ENCODE results near the gene RALGAPA2. TPM values are rescaled to one million over a fixed set of nuclear protein-coding genes. Genes with fewer than 3 reads are reported as not detected.

The RALGAPA2 gene
- polyA plus RNA-seq, 1 donor from 2014 or later, result 21.8 TPM

DNA sequence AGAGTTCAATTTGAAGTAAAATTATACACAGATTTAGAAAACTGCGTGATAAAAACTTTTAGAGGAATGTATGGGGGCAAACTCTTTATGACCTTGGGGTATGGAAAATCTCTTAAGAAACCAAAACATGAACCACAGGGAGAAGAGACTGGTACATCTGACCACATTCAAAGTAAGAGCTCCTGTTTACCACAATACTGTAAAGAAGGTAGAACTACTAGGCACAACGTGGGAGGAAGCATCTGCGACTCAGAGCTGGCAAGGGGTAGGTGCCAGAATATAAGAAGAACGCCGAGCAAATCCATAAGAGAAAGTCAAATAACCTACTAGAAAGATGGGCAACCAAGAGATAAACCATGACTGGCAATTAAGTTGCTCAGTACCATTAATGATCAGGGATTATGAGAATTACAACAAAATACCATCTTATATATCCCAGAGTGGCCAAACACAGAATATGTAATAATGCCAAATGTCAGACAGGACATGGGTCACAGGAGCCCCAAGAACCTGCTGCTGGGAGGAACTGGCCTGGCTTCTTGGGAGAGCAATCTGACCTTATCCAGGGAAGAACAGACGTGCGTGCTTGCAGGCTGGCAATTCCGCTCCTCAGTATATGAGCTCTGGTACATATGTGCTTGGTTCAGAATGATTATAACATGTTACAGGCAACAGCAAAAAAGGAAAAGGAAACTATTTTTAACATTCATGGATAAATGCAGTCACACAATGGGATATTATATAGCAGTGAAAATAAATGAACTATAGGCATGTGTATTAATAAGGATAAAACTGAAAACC, 294.4 kb downstream of the RALGAPA2 start:
- no peaks in the 10 kb centered on the region for H3K9me3 ChIP-seq (ENCODE audit: low read length)
- H3K4me3 ChIP-seq (ENCODE audit: low read length), result no peak overlapping the region
- no peak overlapping the region for H2AFZ ChIP-seq (ENCODE audit: low read depth, low read length)
- H3K36me3 ChIP-seq (ENCODE audit: insufficient read depth, low read length), result no peaks in the 10 kb centered on the region
- H3K27me3 ChIP-seq (ENCODE audit: insufficient read depth, low read depth, low read length), result no peaks in the 10 kb centered on the region
- no peak overlapping the region for H3K27ac ChIP-seq (ENCODE audit: low read length)
- no peak overlapping the region for H3K4me2 ChIP-seq (ENCODE audit: low read length)
- H3F3A ChIP-seq (ENCODE audit: insufficient read depth, low read length, poor library complexity, severe bottlenecking), result peaks cover 3% of the 10 kb centered on the region
- H3K9me2 ChIP-seq (ENCODE audit: insufficient read depth, low read length), result no peaks in the 10 kb centered on the region
- H4K20me1 ChIP-seq (ENCODE audit: insufficient read depth), result no peaks in the 10 kb centered on the region
- TF ChIP-seq, protein P1, sequence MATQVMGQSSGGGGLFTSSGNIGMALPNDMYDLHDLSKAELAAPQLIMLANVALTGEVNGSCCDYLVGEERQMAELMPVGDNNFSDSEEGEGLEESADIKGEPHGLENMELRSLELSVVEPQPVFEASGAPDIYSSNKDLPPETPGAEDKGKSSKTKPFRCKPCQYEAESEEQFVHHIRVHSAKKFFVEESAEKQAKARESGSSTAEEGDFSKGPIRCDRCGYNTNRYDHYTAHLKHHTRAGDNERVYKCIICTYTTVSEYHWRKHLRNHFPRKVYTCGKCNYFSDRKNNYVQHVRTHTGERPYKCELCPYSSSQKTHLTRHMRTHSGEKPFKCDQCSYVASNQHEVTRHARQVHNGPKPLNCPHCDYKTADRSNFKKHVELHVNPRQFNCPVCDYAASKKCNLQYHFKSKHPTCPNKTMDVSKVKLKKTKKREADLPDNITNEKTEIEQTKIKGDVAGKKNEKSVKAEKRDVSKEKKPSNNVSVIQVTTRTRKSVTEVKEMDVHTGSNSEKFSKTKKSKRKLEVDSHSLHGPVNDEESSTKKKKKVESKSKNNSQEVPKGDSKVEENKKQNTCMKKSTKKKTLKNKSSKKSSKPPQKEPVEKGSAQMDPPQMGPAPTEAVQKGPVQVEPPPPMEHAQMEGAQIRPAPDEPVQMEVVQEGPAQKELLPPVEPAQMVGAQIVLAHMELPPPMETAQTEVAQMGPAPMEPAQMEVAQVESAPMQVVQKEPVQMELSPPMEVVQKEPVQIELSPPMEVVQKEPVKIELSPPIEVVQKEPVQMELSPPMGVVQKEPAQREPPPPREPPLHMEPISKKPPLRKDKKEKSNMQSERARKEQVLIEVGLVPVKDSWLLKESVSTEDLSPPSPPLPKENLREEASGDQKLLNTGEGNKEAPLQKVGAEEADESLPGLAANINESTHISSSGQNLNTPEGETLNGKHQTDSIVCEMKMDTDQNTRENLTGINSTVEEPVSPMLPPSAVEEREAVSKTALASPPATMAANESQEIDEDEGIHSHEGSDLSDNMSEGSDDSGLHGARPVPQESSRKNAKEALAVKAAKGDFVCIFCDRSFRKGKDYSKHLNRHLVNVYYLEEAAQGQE (IDR thresholded peaks at IDR 0.05; ENCODE audit: borderline replicate concordance), result no peak
- TF ChIP-seq, protein P2, sequence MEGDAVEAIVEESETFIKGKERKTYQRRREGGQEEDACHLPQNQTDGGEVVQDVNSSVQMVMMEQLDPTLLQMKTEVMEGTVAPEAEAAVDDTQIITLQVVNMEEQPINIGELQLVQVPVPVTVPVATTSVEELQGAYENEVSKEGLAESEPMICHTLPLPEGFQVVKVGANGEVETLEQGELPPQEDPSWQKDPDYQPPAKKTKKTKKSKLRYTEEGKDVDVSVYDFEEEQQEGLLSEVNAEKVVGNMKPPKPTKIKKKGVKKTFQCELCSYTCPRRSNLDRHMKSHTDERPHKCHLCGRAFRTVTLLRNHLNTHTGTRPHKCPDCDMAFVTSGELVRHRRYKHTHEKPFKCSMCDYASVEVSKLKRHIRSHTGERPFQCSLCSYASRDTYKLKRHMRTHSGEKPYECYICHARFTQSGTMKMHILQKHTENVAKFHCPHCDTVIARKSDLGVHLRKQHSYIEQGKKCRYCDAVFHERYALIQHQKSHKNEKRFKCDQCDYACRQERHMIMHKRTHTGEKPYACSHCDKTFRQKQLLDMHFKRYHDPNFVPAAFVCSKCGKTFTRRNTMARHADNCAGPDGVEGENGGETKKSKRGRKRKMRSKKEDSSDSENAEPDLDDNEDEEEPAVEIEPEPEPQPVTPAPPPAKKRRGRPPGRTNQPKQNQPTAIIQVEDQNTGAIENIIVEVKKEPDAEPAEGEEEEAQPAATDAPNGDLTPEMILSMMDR (IDR thresholded peaks at IDR 0.05; ENCODE audit: poor library complexity, severe bottlenecking), result no peak
- TF ChIP-seq EP300 (conservative IDR thresholded peaks at IDR 0.05; ENCODE audit: poor library complexity, severe bottlenecking), result no peak
- TF ChIP-seq RAD21 (conservative IDR thresholded peaks at IDR 0.05), result no peak
- no peak for TF ChIP-seq POLR2AphosphoS5 (IDR thresholded peaks at IDR 0.05)
- TF ChIP-seq TAF1 (IDR thresholded peaks at IDR 0.05; ENCODE audit: low read depth), result no peak
- no peak for TF ChIP-seq MXI1 (conservative IDR thresholded peaks at IDR 0.05; ENCODE audit: poor library complexity, severe bottlenecking)
- no peak for TF ChIP-seq SMC3 (conservative IDR thresholded peaks at IDR 0.05; ENCODE audit: poor library complexity)
- TF ChIP-seq EZH2 (IDR thresholded peaks at IDR 0.05; ENCODE audit: borderline replicate concordance, insufficient read depth, low read length, poor library complexity, severe bottlenecking), result no peak
- H3K79me2 ChIP-seq (replicated peaks; ENCODE audit: insufficient read depth, low read length), result no peaks in the 10 kb centered on the region
- no peak overlapping the region for H3K9ac ChIP-seq (ENCODE audit: low read length)

DNA sequence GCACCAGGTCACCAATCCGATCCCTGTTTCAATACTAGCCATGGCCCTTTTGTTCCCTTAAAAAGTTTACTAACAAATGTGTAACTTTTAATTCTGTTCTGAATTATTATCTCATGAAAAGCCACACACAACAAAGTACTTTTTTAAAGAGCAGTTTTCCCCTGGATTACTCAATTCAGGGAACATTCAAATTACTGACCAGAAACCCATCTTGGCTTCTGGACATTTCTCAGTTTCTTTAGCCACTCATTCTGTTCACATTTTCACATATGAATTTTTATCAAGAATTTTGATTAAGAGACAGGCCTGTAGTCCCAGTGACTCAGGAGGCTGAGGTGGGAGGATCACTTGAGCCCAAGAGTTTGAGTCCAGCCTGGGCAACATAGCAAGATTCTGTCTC, 297.1 kb downstream of the RALGAPA2 start:
- H3F3A ChIP-seq (ENCODE audit: insufficient read depth, low read length, poor library complexity, severe bottlenecking), result peaks cover 6% of the 10 kb centered on the region
- H3K27me3 ChIP-seq (ENCODE audit: insufficient read depth, low read depth, low read length), result no peaks in the 10 kb centered on the region
- no peak overlapping the region for H3K9ac ChIP-seq (ENCODE audit: low read length)
- H3K4me3 ChIP-seq (ENCODE audit: low read length), result no peak overlapping the region
- no peaks in the 10 kb centered on the region for H3K36me3 ChIP-seq (ENCODE audit: insufficient read depth, low read length)
- no peak overlapping the region for H3K27ac ChIP-seq (ENCODE audit: low read length)
- H2AFZ ChIP-seq (ENCODE audit: low read depth, low read length), result no peak overlapping the region
- no peaks in the 10 kb centered on the region for H3K9me2 ChIP-seq (ENCODE audit: insufficient read depth, low read length)
- TF ChIP-seq MXI1 (conservative IDR thresholded peaks at IDR 0.05; ENCODE audit: poor library complexity, severe bottlenecking) (no peak), EP300 (conservative IDR thresholded peaks at IDR 0.05; ENCODE audit: poor library complexity, severe bottlenecking) (no peak)
- TF ChIP-seq, protein P1 (IDR thresholded peaks at IDR 0.05; ENCODE audit: borderline replicate concordance), result no peak
- H3K4me2 ChIP-seq (ENCODE audit: low read length), result no peak overlapping the region
- no peaks in the 10 kb centered on the region for H3K79me2 ChIP-seq (replicated peaks; ENCODE audit: insufficient read depth, low read length)
- H3K9me3 ChIP-seq (ENCODE audit: low read length), result no peaks in the 10 kb centered on the region
- no peaks in the 10 kb centered on the region for H4K20me1 ChIP-seq (ENCODE audit: insufficient read depth)

All from neural cell (in vitro differentiated cells).